ENCODE data around the gene TUBG1. TPM values are rescaled to one million over a fixed set of nuclear protein-coding genes. Genes with fewer than 3 reads are reported as not detected.
A peak's percentile ranks its signal among the peaks of the same experiment; 100 is the strongest.

The TUBG1 gene
- total RNA-seq, 1 donor from 2014 or later, result 102 TPM

DNA sequence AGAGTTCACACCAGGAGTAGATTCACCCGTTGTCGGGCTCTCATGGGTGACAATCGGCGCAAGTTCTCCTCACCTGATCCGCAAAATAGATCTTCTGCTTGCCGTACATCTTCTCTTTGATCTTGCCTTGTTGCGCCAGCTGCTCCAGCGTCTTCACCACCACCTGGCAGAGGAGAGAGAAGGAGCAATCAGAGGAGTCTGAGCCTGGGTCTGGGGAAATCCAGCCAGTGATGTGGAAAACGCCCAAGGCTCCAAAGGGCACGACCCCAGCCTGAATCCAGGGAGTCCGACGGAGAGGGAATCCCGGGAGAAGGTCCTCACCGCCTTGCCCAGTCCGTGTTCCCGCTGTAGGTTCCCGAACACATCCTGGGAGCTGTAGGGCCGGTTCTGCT lies 32.3 kb upstream of the TUBG1 start:
- no peak for DNase-seq (ENCODE audit: low read depth, low spot score)
- Mint-ChIP-seq H3K27ac (ENCODE audit: unreplicated experiment) (peak overlapping the region; percentile 89), H3K36me3 (ENCODE audit: low read depth) (peaks cover 17% of the 10 kb centered on the region), H3K9me3 (no peaks in the 10 kb centered on the region), H3K27me3 (ENCODE audit: low read depth) (no peaks in the 10 kb centered on the region), H3K4me1 (peaks cover 41% of the 10 kb centered on the region), H3K4me3 (peak overlapping the region; percentile 99)
- TF ChIP-seq, protein P1, sequence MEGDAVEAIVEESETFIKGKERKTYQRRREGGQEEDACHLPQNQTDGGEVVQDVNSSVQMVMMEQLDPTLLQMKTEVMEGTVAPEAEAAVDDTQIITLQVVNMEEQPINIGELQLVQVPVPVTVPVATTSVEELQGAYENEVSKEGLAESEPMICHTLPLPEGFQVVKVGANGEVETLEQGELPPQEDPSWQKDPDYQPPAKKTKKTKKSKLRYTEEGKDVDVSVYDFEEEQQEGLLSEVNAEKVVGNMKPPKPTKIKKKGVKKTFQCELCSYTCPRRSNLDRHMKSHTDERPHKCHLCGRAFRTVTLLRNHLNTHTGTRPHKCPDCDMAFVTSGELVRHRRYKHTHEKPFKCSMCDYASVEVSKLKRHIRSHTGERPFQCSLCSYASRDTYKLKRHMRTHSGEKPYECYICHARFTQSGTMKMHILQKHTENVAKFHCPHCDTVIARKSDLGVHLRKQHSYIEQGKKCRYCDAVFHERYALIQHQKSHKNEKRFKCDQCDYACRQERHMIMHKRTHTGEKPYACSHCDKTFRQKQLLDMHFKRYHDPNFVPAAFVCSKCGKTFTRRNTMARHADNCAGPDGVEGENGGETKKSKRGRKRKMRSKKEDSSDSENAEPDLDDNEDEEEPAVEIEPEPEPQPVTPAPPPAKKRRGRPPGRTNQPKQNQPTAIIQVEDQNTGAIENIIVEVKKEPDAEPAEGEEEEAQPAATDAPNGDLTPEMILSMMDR (conservative IDR thresholded peaks at IDR 0.05), result no peak

- peak within 1 kb of the TSS; percentile 98 for H3K27ac Mint-ChIP-seq (ENCODE audit: unreplicated experiment)
- H3K36me3 Mint-ChIP-seq (ENCODE audit: low read depth), result peaks cover 16% of the 10 kb centered on the region
- peaks cover 41% of the 10 kb centered on the region for H3K4me1 Mint-ChIP-seq
- H3K4me3 Mint-ChIP-seq, result peak within 1 kb of the TSS; percentile 99
- H3K27me3 Mint-ChIP-seq (ENCODE audit: low read depth), result no peaks in the 10 kb centered on the region
- TF ChIP-seq, protein P1 (conservative IDR thresholded peaks at IDR 0.05), result peak; percentile 55
- no peaks in the 10 kb centered on the region for H3K9me3 Mint-ChIP-seq
- peak; percentile 91 for DNase-seq (ENCODE audit: low read depth, low spot score)
Observed at GRCh38 chr17:42577532-42578281, 31.8 kb upstream of the TUBG1 start, which contains the start of gene PSMC3IP. TSS of gene PSMC3IP (minus strand) at chr17:42577729. CDS start at chr17:42577686, 43 bp downstream.

- TF ChIP-seq, protein P1 (conservative IDR thresholded peaks at IDR 0.05), result peak; percentile 78
- no peak overlapping the region for H3K27ac Mint-ChIP-seq (ENCODE audit: unreplicated experiment)
- no peaks in the 10 kb centered on the region for H3K27me3 Mint-ChIP-seq (ENCODE audit: low read depth)
- H3K9me3 Mint-ChIP-seq, result no peaks in the 10 kb centered on the region
- peak; percentile 77 for DNase-seq (ENCODE audit: low read depth, low spot score)
- H3K36me3 Mint-ChIP-seq (ENCODE audit: low read depth), result peaks cover 11% of the 10 kb centered on the region
- peaks cover 41% of the 10 kb centered on the region for H3K4me1 Mint-ChIP-seq
- peak overlapping the region; percentile 99 for H3K4me3 Mint-ChIP-seq
Observed at GRCh38 chr17:42578282-42578869, 31.1 kb upstream of the TUBG1 start.

GRCh38 chr17:42579794-42580551 lies 29.5 kb upstream of the TUBG1 start:
- Mint-ChIP-seq H3K4me1 (peaks cover 37% of the 10 kb centered on the region), H3K27me3 (ENCODE audit: low read depth) (no peaks in the 10 kb centered on the region), H3K27ac (ENCODE audit: unreplicated experiment) (no peak overlapping the region), H3K9me3 (no peaks in the 10 kb centered on the region), H3K4me3 (peak overlapping the region; percentile 45), H3K36me3 (ENCODE audit: low read depth) (peaks cover 9% of the 10 kb centered on the region)
- DNase-seq (ENCODE audit: low read depth, low spot score), result no peak
- TF ChIP-seq, protein P1 (conservative IDR thresholded peaks at IDR 0.05), result no peak

DNA sequence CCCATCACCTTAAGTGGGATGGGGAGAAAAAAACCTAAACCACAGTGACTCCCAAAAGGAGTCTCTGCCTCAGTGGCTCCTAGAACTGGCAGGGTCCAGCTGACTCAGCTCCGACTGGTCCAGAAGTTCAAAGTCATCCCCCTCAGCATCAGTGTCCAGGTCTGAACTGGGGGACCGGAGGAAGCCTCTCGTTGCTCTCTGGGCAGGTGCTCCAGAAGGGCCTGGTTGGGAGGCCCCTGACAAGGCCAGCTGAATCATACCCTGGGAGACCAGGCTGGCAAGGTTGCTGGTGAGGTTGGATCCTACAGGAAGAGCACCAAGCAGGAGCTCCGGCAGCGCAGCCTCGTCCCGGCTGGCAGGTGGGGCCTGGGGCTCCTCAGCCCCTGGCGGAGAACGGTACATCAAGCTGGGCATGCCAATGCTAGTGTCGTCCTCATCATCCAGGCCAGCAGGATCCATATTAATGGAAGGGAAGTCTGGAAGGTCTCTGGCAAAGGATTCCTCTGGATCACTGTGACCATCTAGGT lies 27.7 kb upstream of the TUBG1 start:
- no peak for DNase-seq (ENCODE audit: low read depth, low spot score)
- Mint-ChIP-seq H3K27ac (ENCODE audit: unreplicated experiment) (no peak overlapping the region), H3K4me1 (peaks cover 21% of the 10 kb centered on the region), H3K4me3 (peak overlapping the region; percentile 38), H3K36me3 (ENCODE audit: low read depth) (peaks cover 5% of the 10 kb centered on the region), H3K27me3 (ENCODE audit: low read depth) (no peaks in the 10 kb centered on the region), H3K9me3 (no peaks in the 10 kb centered on the region)
- TF ChIP-seq, protein P1 (conservative IDR thresholded peaks at IDR 0.05), result no peak
